ENCODE data around the gene ZNF354B.
"Not testable (repeated sequence)": the region's sequence is repeated elsewhere in the genome, so short reads cannot be mapped to it uniquely, and the experiment has no call there.

ZNF354B gene

GRCh38 chr5:178826216-178826615 lies 33.5 kb upstream of the ZNF354B start:
- TF ChIP-seq CTCF (IDR thresholded peaks at IDR 0.05) = no peak
- H3K9me3 ChIP-seq = no peaks in the 10 kb centered on the region
- H3K27ac ChIP-seq = no peak overlapping the region
- H3K27me3 ChIP-seq = peaks cover 0 to 7% of the 10 kb centered on the region in 2 donors
- DNase-seq = no peak
- H3K4me3 ChIP-seq = no peak overlapping the region
- intact Hi-C loops (cut with DNase I; ENCODE audit: low total_unique reads) = no loop called here
- H3K4me1 ChIP-seq = no peaks in the 10 kb centered on the region
- H3K36me3 ChIP-seq = no peaks in the 10 kb centered on the region

- Histone ChIP-seq H3K4me1 (no peaks in the 10 kb centered on the region), H3K4me3 (no peak overlapping the region), H3K36me3 (no peaks in the 10 kb centered on the region), H3K27ac (no peak overlapping the region), H3K27me3 (peaks cover 0 to 7% of the 10 kb centered on the region in 2 donors), H3K9me3 (no peaks in the 10 kb centered on the region)
- intact Hi-C loops (cut with DNase I; ENCODE audit: low total_unique reads) = no loop called here
- DNase-seq = no peak
- no peak for TF ChIP-seq CTCF (IDR thresholded peaks at IDR 0.05)
Observed at GRCh38 chr5:178827636-178828035, 32.1 kb upstream of the ZNF354B start.

- DNase-seq = no peak
- Histone ChIP-seq H3K9me3 (no peaks in the 10 kb centered on the region), H3K27me3 (peaks cover 0 to 7% of the 10 kb centered on the region in 2 donors), H3K27ac (no peak overlapping the region), H3K4me3 (no peak overlapping the region), H3K4me1 (no peaks in the 10 kb centered on the region), H3K36me3 (no peaks in the 10 kb centered on the region)
- TF ChIP-seq CTCF (IDR thresholded peaks at IDR 0.05) = no peak
- intact Hi-C loops (cut with DNase I; ENCODE audit: low total_unique reads) = no loop called here
Observed at GRCh38 chr5:178831049-178831448, 28.7 kb upstream of the ZNF354B start.

DNA sequence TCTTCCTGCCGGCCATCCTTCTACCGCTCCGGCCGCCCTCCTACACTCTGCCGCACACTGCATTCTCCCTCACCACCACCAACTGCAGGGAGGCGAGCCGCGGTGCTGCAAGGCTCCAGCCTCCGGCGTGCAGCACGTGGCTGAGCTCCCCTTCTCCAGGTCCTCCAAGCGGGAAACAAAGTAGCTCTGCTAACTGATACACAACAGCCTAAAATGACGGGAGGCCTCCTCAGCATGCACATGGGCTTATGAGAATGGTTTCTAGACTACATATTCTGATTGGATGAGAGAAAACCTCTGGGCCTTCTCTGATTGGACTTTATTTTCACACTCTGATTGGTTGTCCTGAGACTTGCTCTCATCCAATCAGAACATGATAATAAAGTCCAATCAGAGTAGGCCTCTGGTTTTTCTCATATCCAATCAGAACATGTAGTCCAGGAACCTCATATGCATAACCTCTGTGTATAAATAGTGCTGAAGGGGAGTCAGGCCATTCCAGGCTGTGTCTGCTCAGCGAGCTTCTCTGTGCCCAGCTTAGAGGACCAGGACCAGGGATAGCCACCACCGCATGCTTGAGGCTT lies 27.0 kb upstream of the ZNF354B start:
- peaks cover 0 to 7% of the 10 kb centered on the region in 2 donors for H3K27me3 ChIP-seq
- H3K36me3 ChIP-seq = no peaks in the 10 kb centered on the region
- no peak for TF ChIP-seq CTCF (IDR thresholded peaks at IDR 0.05)
- H3K4me1 ChIP-seq = no peaks in the 10 kb centered on the region
- no peak overlapping the region for H3K4me3 ChIP-seq
- no peak for DNase-seq
- no peak overlapping the region for H3K27ac ChIP-seq
- H3K9me3 ChIP-seq = no peaks in the 10 kb centered on the region
- intact Hi-C loops (cut with DNase I; ENCODE audit: low total_unique reads) = no loop called here

DNA sequence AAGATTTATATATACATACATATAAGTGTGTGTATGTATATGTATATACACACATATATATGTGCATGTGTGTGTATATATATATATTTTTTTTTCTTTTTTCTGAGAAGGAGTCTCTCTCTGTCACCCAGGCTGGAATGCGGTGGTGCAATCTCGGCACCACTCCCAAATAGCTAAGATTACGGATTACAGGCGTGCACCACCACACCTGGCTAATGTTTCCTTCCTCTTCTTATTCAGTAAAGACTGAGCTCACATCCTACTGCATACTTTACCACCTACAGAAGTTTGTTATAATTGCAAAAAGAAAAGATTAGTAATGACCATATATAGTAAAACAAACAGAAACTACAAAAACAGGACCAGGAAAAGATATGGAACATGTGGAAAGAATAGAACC lies 23.1 kb upstream of the ZNF354B start:
- H3K4me1 ChIP-seq = no peaks in the 10 kb centered on the region
- DNase-seq = no peak
- no peak overlapping the region for H3K27ac ChIP-seq
- no peaks in the 10 kb centered on the region for H3K9me3 ChIP-seq
- H3K4me3 ChIP-seq = no peak overlapping the region
- intact Hi-C loops (cut with DNase I; ENCODE audit: low total_unique reads) = no loop called here
- no peak for TF ChIP-seq CTCF (IDR thresholded peaks at IDR 0.05)
- H3K27me3 ChIP-seq = no peaks in the 10 kb centered on the region
- no peaks in the 10 kb centered on the region for H3K36me3 ChIP-seq

DNA sequence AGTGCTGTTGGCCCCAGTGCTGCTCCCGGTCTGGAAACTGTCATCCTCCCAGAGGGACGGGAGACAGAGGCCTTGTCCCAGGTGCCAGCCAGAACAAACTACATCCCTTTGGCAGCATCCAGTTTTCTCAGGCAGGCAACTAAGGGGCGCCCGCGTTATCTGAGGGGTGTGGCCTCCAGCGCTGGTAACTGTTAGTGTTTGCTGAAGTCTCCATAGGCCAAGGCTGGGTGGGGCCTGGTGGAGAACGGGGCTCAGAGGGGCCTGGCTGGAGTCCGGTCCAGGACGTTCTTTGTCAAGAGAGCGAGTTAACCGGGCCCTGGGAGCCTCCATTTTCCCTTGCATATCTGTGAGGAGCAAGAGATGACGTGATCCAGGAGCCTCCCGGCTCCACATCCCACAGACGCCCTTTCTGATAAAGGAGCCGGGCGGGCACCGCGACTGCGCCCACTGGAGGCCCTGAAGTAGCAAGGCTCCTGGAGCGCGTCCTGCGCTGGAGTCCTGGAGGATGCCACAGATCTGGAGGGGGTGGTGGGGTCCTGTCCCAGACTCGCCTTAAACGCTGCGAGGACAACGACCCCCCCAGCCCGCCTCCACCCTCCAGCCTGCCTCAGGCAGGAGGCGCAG lies 20.9 kb upstream of the ZNF354B start:
- H3K4me1 ChIP-seq; H3K27ac ChIP-seq; DNase-seq; H3K27me3 ChIP-seq; intact Hi-C loops (cut with DNase I; ENCODE audit: low total_unique reads); H3K4me3 ChIP-seq; H3K9me3 ChIP-seq; H3K36me3 ChIP-seq: not testable (repeated sequence)

Data from tibial artery (tissue), 4 donors.